ENCODE results near the gene RAB34. TPM values are rescaled to one million over a fixed set of nuclear protein-coding genes. Genes with fewer than 3 reads are reported as not detected.
A peak's percentile ranks its signal among the peaks of the same experiment; 100 is the strongest.

Gene RAB34
- total and polyA plus RNA-seq, 9 of the 15 experiments (the other 6 are each of a cell fraction or from before 2014, with no cell fraction given), result 0.07 to 3.8 (median 0.46) TPM; not detected in 1

GRCh38 chr17:28710861-28711722 is 6.6 kb downstream of the RAB34 start (continued):
- TF ChIP-seq FOXO4 (CRISPR knock-in tag; IDR thresholded peaks at IDR 0.05) (0 out of 2 replicates have a peak, but pooled peaks have one; percentile 28), JUND (IDR thresholded peaks at IDR 0.05; ENCODE audit: borderline replicate concordance, low read depth, low read length) (0 out of 2 replicates have a peak, but pooled peaks have one; percentile 1), JUND (tag; IDR thresholded peaks at IDR 0.05; ENCODE audit: borderline replicate concordance, low read depth, low read length) (no peak), ZNF384 (IDR thresholded peaks at IDR 0.05; ENCODE audit: low read depth, low read length) (no peak), NRF1 (conservative IDR thresholded peaks at IDR 0.05 in 1 of 2, IDR thresholded peaks at IDR 0.05 in 1 of 2) (peak; percentile 87 to 89), FUS (optimal IDR thresholded peaks at IDR 0.05; ENCODE audit: low read depth, low read length) (peak; percentile 25), ZNF12 (CRISPR knock-in tag; IDR thresholded peaks at IDR 0.05) (peak; percentile 80), CREM (IDR thresholded peaks at IDR 0.05; ENCODE audit: low read depth) (peak; percentile 39), ZNF584 (CRISPR knock-in tag; IDR thresholded peaks at IDR 0.05; ENCODE audit: low read depth) (no peak), HNRNPL (IDR thresholded peaks at IDR 0.05; ENCODE audit: low read depth, low read length) (peak; percentile 98), ZBTB9 (CRISPR knock-in tag; IDR thresholded peaks at IDR 0.05) (peak; percentile 71; the same call in 1 of the 2 replicates), ETS1 (conservative IDR thresholded peaks at IDR 0.05; ENCODE audit: control insufficient read depth, low read depth, low read length) (peak; percentile 79), E2F1 (CRISPR knock-in tag; IDR thresholded peaks at IDR 0.05) (peak; percentile 91), ELF2 (CRISPR knock-in tag; IDR thresholded peaks at IDR 0.05) (no peak), ASH1L (IDR thresholded peaks at IDR 0.05; ENCODE audit: borderline replicate concordance, low read depth, partially characterized antibody) (no peak), ZBTB1 (CRISPR knock-in tag; IDR thresholded peaks at IDR 0.05; ENCODE audit: borderline replicate concordance, low read depth) (no peak; the same call in 1 of the 2 replicates), TBP (optimal IDR thresholded peaks at IDR 0.05; ENCODE audit: low read depth, low read length) (peak; percentile 90), ZKSCAN3 (CRISPR knock-in tag; IDR thresholded peaks at IDR 0.05) (no peak)
- TF ChIP-seq, protein P1, sequence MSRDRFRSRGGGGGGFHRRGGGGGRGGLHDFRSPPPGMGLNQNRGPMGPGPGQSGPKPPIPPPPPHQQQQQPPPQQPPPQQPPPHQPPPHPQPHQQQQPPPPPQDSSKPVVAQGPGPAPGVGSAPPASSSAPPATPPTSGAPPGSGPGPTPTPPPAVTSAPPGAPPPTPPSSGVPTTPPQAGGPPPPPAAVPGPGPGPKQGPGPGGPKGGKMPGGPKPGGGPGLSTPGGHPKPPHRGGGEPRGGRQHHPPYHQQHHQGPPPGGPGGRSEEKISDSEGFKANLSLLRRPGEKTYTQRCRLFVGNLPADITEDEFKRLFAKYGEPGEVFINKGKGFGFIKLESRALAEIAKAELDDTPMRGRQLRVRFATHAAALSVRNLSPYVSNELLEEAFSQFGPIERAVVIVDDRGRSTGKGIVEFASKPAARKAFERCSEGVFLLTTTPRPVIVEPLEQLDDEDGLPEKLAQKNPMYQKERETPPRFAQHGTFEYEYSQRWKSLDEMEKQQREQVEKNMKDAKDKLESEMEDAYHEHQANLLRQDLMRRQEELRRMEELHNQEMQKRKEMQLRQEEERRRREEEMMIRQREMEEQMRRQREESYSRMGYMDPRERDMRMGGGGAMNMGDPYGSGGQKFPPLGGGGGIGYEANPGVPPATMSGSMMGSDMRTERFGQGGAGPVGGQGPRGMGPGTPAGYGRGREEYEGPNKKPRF (IDR thresholded peaks at IDR 0.05; ENCODE audit: low read depth, low read length), result no peak
